ENCODE measurements around the gene SCIMP. TPM values are rescaled to one million over a fixed set of nuclear protein-coding genes. Genes with fewer than 3 reads are reported as not detected.
A peak's percentile ranks its signal among the peaks of the same experiment; 100 is the strongest.
"Not testable (repeated sequence)": the region's sequence is repeated elsewhere in the genome, so short reads cannot be mapped to it uniquely, and the experiment has no call there.

The SCIMP gene
- total RNA-seq, 1 experiment from 2014 or later = not detected

DNA sequence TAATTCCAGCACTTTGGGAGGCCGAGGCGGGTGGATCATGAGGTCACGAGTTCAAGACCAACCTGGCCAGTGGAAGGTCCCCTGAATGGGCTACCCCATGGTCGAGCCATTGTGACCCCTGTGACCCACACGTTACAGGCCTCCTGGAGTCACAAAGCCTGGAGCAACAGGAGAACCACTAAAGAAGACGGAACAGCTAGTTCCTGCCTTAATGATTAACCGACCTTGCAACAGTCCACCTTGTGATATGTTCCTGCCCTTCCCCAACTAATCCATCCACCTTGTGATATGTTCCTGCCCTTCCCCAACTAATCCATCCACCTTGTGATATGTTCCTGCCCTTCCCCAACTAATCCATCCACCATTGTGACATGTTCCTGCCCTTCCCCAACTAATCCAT lies 5.1 kb upstream of the SCIMP start:
- not testable (repeated sequence) for DNase-seq (ENCODE audit: extremely low read depth, low read depth)

- no peak for DNase-seq (ENCODE audit: extremely low read depth, low read depth)
Observed at GRCh38 chr17:5238333-5238732, 3.7 kb upstream of the SCIMP start.

GRCh38 chr17:5237541-5238016 lies 2.9 kb upstream of the SCIMP start:
- peak; percentile 63 for DNase-seq (ENCODE audit: extremely low read depth, low read depth)

DNA sequence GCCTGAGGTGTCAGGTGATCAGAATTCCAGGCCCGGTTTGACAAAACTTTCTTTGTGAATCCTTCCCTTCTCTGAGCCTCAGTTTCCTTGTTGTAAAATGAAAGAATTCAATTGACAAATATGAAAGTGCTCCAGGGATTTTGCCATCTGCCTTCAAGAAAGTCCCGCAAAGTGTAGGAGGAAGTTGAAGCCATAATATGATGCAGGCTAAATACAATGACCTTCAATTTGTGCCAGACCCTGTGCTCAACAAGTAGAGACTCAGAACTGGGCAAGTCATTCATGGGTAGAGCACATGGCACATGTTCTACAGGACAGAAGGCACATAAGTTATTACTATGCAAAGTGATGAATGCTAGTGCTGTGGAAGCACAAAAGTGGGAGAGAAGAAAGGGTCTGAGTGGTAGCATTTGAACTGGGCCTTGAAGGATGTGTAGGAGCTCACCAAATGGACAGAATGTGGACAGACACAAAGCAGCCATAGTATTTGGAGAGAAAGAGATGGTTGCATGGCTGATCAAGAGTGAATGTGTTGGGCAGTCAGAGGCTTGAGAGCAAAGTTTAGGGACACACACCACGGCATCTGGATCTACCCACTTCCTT lies 2.4 kb upstream of the SCIMP start:
- DNase-seq (ENCODE audit: extremely low read depth, low read depth) = no peak

- DNase-seq (ENCODE audit: extremely low read depth, low read depth) = not testable (repeated sequence)
Observed at GRCh38 chr17:5233492-5233891, 1.2 kb downstream of the SCIMP start.

DNA sequence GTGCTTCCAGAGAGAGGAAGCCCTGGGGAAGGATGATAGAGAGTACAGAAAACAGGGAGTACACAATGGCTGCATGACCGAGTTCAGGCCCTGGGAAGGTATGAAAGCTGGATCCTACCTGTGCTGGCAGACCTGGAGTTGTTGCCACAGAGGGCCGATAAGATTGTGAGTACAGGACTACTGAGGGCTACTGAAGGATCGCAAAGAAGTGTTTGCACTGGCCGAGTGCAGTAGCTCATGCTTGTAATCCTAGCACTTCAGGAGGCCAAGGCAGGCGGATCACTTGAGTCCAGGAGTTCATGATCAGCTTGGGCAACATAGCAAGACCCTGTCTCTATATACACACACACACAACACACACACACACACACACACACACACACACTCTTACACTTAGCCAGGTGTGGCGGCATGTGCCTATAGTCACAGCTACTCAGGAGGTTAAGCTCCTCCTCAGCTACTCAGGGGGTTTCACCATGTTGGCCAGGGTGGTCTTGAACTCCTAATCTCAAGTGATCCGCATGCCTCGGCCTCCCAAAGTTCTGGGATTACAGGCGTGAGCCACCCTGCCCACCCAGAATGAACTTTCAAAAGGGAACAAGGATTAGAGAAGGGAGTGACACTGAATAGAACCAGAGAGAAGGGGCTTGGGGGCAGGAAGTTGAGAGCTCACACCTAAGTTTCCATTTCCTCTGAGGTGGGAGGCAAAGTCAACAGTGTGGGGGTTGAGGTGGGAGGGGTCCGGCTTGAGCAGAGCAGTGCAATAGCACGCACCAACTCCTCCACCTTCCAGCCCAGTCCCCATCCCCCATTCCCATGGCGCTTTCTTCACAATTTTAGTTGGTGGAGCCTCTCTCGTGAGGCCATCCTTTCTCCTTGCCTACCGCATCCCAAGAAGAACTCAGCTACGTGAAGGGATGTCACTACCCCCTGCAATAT lies 7.5 kb downstream of the SCIMP start:
- DNase-seq (ENCODE audit: extremely low read depth, low read depth) = no peak

- no peak for DNase-seq (ENCODE audit: extremely low read depth, low read depth)
Observed at GRCh38 chr17:5225668-5226457, 8.8 kb downstream of the SCIMP start.

DNA sequence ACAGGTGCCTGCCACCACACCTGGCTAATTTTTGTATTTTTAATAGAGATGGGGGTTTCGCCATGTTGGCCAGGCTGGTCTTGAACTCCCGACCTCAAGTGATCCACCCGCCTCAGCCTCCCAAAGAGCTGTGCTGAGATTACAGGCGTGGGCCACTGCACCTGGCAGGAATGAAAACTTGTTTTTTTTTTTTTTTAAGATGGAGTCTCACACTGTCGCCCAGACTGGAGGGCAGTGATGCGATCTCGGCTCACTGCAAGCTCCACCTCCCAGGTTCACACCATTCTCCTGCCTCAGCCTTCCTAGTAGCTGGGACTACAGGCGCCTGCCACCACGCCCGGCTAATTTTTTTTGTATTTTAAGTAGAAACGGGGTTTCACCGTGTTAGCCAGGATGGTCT lies 12.7 kb downstream of the SCIMP start:
- not testable (repeated sequence) for DNase-seq (ENCODE audit: extremely low read depth, low read depth)

DNA sequence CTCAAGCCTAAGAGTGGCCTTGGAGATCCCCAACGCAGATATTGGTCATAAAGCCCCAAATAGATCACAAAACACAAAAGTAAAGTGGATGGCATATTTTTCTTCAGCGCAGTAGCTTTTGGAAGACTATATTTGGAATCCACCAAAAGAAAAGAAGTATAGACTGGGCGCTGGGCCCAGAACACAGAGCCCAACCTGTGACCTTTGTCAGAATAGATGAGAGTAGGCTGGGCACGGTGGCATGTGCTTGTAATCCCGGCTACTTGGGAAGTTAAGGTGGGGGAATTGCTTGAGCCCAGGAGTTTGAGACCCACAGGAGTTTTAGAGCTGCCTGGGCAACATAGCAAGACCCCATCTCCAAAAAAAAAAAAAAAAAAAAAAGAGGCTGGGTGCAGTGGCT lies 14.6 kb downstream of the SCIMP start:
- DNase-seq (ENCODE audit: extremely low read depth, low read depth) = no peak

GRCh38 chr17:5219536-5219935 lies 15.1 kb downstream of the SCIMP start:
- no peak for DNase-seq (ENCODE audit: extremely low read depth, low read depth)

- not testable (repeated sequence) for DNase-seq (ENCODE audit: extremely low read depth, low read depth)
Observed at GRCh38 chr17:5217562-5217961, 17.1 kb downstream of the SCIMP start.

GRCh38 chr17:5211458-5211857 lies 23.2 kb downstream of the SCIMP start:
- no peak for DNase-seq (ENCODE audit: extremely low read depth, low read depth)

- no peak for DNase-seq (ENCODE audit: extremely low read depth, low read depth)
Observed at GRCh38 chr17:5210614-5211252, 23.9 kb downstream of the SCIMP start.

DNA sequence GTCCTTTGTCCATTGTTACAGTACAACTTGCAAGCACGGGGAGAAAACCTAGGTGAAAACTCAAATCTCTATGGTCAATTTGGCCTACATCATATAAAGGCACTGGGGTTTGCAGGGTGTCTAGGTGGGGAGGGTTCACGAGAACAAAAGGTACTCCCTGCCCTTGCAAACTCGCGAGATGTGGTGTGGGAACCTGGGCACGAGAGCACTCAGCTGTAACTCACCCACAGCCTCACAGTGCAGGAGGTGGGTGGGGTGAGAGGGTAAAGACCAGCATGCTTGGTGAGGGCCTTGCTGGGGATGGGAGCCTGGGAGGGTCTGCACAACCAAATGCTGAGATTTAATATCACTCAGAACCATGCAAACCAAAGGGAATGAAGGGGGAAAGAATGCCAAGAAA lies 24.6 kb downstream of the SCIMP start:
- DNase-seq (ENCODE audit: extremely low read depth, low read depth) = no peak

GRCh38 chr17:5209396-5209795 lies 25.3 kb downstream of the SCIMP start:
- no peak for DNase-seq (ENCODE audit: extremely low read depth, low read depth)

- no peak for DNase-seq (ENCODE audit: extremely low read depth, low read depth)
Observed at GRCh38 chr17:5203908-5204294, 30.8 kb downstream of the SCIMP start.

GRCh38 chr17:5203178-5203907 lies 31.3 kb downstream of the SCIMP start:
- no peak for DNase-seq (ENCODE audit: extremely low read depth, low read depth)

GRCh38 chr17:5201011-5201410 lies 33.6 kb downstream of the SCIMP start:
- DNase-seq (ENCODE audit: extremely low read depth, low read depth) = no peak

GRCh38 chr17:5200360-5200759 lies 34.3 kb downstream of the SCIMP start:
- DNase-seq (ENCODE audit: extremely low read depth, low read depth) = no peak

DNA sequence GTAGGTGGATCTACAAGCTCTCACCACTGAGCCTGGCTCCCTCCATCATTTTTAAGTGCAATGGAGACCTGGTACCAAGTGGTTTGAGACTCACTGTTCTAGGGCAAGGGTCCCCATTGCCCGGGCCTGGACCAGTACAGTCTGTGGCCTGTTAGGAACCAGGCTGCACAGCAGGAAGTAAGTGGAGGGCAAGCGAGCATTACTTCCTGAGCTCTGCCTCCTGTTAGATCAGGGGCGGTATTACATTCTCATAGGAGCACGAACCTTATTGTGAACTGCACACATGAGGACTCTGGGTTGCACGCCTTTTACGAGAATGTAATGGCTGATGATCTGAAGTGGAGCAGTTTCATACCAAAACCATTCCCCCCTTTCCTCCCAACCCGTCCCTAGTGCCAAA lies 36.2 kb downstream of the SCIMP start:
- no peak for DNase-seq (ENCODE audit: extremely low read depth, low read depth)
